ENCODE data around the gene FBXO10.
A peak's percentile ranks its signal among the peaks of the same experiment; 100 is the strongest.
"Not testable (repeated sequence)": the region's sequence is repeated elsewhere in the genome, so short reads cannot be mapped to it uniquely, and the experiment has no call there.

The FBXO10 gene

GRCh38 chr9:37491939-37492338, 84.2 kb downstream of the FBXO10 start:
- no peak for DNase-seq (ENCODE audit: low read depth, low spot score)
- no peak overlapping the region for H3K27ac ChIP-seq

- peak overlapping the region; percentile 71 for H3K27ac ChIP-seq
- DNase-seq (ENCODE audit: low read depth, low spot score): peak; percentile 48
Measured at GRCh38 chr9:37486616-37487548, 89.3 kb downstream of the FBXO10 start.

- peak overlapping the region; percentile 71 for H3K27ac ChIP-seq
- no peak for DNase-seq (ENCODE audit: low read depth, low spot score)
Measured at GRCh38 chr9:37486256-37486615, 89.9 kb downstream of the FBXO10 start.

GRCh38 chr9:37485389-37486255, 90.6 kb downstream of the FBXO10 start, which contains the start of gene POLR1E:
Gene POLR1E (plus strand): TSS chr9:37485948. CDS start chr9:37486048, 100 bp downstream.
- H3K27ac ChIP-seq: peak within 1 kb of the TSS; percentile 71
- peak; percentile 87 for DNase-seq (ENCODE audit: low read depth, low spot score)

GRCh38 chr9:37480759-37481158, 95.4 kb downstream of the FBXO10 start:
- no peak for DNase-seq (ENCODE audit: low read depth, low spot score)
- H3K27ac ChIP-seq: no peak overlapping the region

- not testable (repeated sequence) for H3K27ac ChIP-seq; DNase-seq (ENCODE audit: low read depth, low spot score)
Measured at GRCh38 chr9:37477987-37478619, 98.1 kb downstream of the FBXO10 start.

GRCh38 chr9:37477443-37477842, 98.7 kb downstream of the FBXO10 start:
- H3K27ac ChIP-seq; DNase-seq (ENCODE audit: low read depth, low spot score): not testable (repeated sequence)

- DNase-seq (ENCODE audit: low read depth, low spot score): no peak
- H3K27ac ChIP-seq: no peak overlapping the region
Measured at GRCh38 chr9:37476930-37477329, 99.2 kb downstream of the FBXO10 start.

GRCh38 chr9:37474438-37474837, 101.7 kb downstream of the FBXO10 start:
- no peak for DNase-seq (ENCODE audit: low read depth, low spot score)
- no peak overlapping the region for H3K27ac ChIP-seq

- not testable (repeated sequence) for H3K27ac ChIP-seq; DNase-seq (ENCODE audit: low read depth, low spot score)
Measured at GRCh38 chr9:37473982-37474381, 102.2 kb downstream of the FBXO10 start.

GRCh38 chr9:37471942-37472684, 104.1 kb downstream of the FBXO10 start:
- peak overlapping the region; percentile 86 for H3K27ac ChIP-seq
- DNase-seq (ENCODE audit: low read depth, low spot score): no peak

GRCh38 chr9:37468620-37469019, 107.6 kb downstream of the FBXO10 start:
- no peak for DNase-seq (ENCODE audit: low read depth, low spot score)
- H3K27ac ChIP-seq: no peak overlapping the region

GRCh38 chr9:37467530-37467929, 108.7 kb downstream of the FBXO10 start:
- DNase-seq (ENCODE audit: low read depth, low spot score); H3K27ac ChIP-seq: not testable (repeated sequence)

GRCh38 chr9:37466037-37466709, 110.0 kb downstream of the FBXO10 start:
- DNase-seq (ENCODE audit: low read depth, low spot score): no peak
- peak overlapping the region; percentile 92 for H3K27ac ChIP-seq

- H3K27ac ChIP-seq: peak within 1 kb of the TSS; percentile 92
- peak; percentile 98 for DNase-seq (ENCODE audit: low read depth, low spot score)
Measured at GRCh38 chr9:37465249-37466036, 110.7 kb downstream of the FBXO10 start, which contains the start of gene ZBTB5. Gene ZBTB5 (minus strand): TSS chr9:37465450. CDS start chr9:37442551, 22,899 bp downstream.

GRCh38 chr9:37464426-37465248, 111.5 kb downstream of the FBXO10 start:
- peak overlapping the region; percentile 92 for H3K27ac ChIP-seq
- DNase-seq (ENCODE audit: low read depth, low spot score): no peak

- DNase-seq (ENCODE audit: low read depth, low spot score): no peak
- H3K27ac ChIP-seq: peak overlapping the region; percentile 92
Measured at GRCh38 chr9:37464006-37464405, 112.2 kb downstream of the FBXO10 start.

All from epithelial cell of prostate (primary cell).